Large intestine (tissue), 3 donors: ENCODE measurements around the gene PLEKHA5. TPM values are rescaled to one million over a fixed set of nuclear protein-coding genes. Genes with fewer than 3 reads are reported as not detected.

ENCODE experiments used
- DNase-seq, 2 donors: peaks; one replicate each; pipeline versions ENCODE4 v3.0.0 to v3.0.0-alpha.2; 2013
- H3K27ac ChIP-seq: one replicate; pipeline ENCODE4 v1.5.1; 2013; ENCODE audit warnings: low read length
- H3K27me3 ChIP-seq: 2 replicates; pipeline ENCODE4 v1.6.1; 2013; ENCODE audit warnings: low read length; ENCODE audit not compliant: control insufficient read depth, insufficient read depth
- H3K36me3 ChIP-seq: 2 replicates; pipeline ENCODE4 v1.6.1; 2013; ENCODE audit warnings: low read length; ENCODE audit not compliant: control insufficient read depth, insufficient read depth
- H3K4me1 ChIP-seq: one replicate; pipeline ENCODE4 v1.6.1; 2013; ENCODE audit warnings: low read length; ENCODE audit not compliant: control insufficient read depth, insufficient read depth
- H3K4me3 ChIP-seq: one replicate; pipeline ENCODE4 v1.5.1; 2013; ENCODE audit warnings: low read length
- H3K9me3 ChIP-seq: one replicate; pipeline ENCODE4 v1.6.1; 2013; ENCODE audit warnings: mild to moderate bottlenecking, low read depth, low read length, moderate library complexity; ENCODE audit not compliant: control insufficient read depth
- whole genome bisulfite sequencing: methylation state at CpG from one replicate; pipeline ENCODE4 v1.1.5; 2013; ENCODE audit warnings: low lambda C conversion rate; ENCODE audit not compliant: insufficient coverage; 5-methylcytosine and 5-hydroxymethylcytosine counted together
- polyA plus RNA-seq: library from polyadenylated mRNA; unstranded; fragments of 120-200 nt; gene quantifications from one replicate; pipeline ENCODE4 v1.2.1, GENCODE V29; 2013

The PLEKHA5 gene
- polyA plus RNA-seq, 1 donor, result 43.8 TPM

DNA sequence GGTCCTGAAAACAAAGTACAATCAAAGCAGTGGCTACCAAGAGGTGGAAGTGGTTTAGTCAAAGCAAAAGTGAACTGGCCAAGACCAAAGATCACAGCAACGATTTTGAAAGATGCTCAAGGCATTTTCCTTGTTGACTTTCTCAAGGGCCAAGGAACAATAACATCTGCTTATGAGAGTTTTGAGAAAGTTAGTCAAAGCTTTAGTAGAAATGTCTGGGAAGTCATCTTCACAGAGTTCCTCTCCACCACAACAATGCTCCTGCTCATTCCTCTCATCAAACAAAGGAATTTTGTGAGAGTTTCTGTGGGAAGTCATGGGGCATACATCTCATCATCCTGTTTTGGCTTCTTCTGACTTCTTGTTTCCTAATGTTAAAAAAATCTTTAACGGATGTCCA lies 80.1 kb downstream of the PLEKHA5 start:
- Histone ChIP-seq H3K27me3 (no peaks in the 10 kb centered on the region), H3K36me3 (no peaks in the 10 kb centered on the region), H3K9me3 (peaks cover 3% of the 10 kb centered on the region), H3K4me1 (peaks cover 4% of the 10 kb centered on the region), H3K4me3 (no peak overlapping the region), H3K27ac (no peak overlapping the region)
- 100% methylated on average over 1 of the region's 2 CpGs for WGBS
- no peak for DNase-seq

DNA sequence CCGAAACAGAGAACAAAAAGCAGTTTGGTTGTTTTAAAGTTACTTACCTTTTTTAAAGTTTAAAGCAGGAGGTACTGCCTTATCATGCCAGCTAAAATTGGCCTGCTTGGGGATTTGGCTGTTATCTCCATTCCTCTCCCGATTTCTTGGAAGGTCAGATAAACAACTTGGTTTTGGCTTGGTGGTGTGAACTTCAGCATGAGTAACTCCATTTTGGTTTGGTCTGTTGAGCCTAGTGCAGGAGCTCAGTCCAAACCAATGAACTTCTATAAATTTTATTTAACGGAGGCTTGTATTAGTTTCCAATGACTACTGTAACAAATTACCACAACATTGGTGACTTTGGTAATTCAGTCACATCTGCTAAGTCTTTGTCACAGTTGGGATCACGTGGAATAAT lies 82.3 kb downstream of the PLEKHA5 start:
- Histone ChIP-seq H3K4me3 (no peak overlapping the region), H3K9me3 (peaks cover 3% of the 10 kb centered on the region), H3K36me3 (no peaks in the 10 kb centered on the region), H3K27ac (no peak overlapping the region), H3K4me1 (no peaks in the 10 kb centered on the region), H3K27me3 (no peaks in the 10 kb centered on the region)
- DNase-seq, result no peak
- WGBS, result 100% methylated on average over 1 of the region's 4 CpGs

DNA sequence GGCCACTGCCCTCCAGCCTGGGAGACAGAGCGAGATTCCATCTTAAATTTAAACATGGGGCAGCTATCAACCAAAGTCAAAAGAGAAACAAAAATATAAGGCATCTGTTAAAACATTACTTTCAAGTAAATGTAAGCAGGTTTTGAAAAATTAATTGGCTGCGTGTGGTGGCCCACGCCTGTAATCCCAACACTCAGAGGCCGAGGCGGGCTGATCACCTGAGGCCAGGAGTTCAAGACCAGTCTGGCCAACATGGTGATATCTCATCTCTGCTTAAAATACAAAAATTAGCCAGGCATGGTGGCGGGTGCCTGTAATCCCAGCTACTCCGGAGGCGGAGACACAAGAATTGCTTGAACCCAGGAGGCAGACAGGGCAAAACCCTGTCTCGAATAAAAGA lies 82.7 kb downstream of the PLEKHA5 start:
- DNase-seq, result no peak

DNA sequence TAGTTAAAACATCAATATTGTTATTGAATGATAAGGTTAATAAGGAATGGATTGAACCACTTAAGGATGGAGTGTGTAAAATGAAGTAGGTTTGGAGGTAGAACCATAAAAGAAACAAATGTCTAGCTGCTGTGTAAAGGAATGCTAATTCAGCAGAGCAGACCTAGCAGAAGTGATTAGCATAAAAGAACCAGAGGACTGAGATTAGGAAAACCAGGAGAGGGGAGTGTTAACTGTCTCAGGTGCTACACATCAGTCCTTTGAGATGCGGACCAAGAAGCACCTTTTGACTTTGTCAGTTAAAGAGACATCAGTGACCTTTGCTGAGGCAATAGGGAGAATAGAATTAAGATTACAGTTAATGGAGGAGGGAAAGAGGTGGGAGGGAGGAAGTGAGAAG lies 84.5 kb downstream of the PLEKHA5 start:
- Histone ChIP-seq H3K4me1 (no peaks in the 10 kb centered on the region), H3K27ac (no peak overlapping the region), H3K36me3 (no peaks in the 10 kb centered on the region), H3K4me3 (no peak overlapping the region), H3K9me3 (peaks cover 3% of the 10 kb centered on the region), H3K27me3 (no peaks in the 10 kb centered on the region)
- WGBS, result 100% methylated on average over 1 of the region's 1 CpG
- DNase-seq, result no peak

More for the DNA sequence above, 82.7 kb downstream of the PLEKHA5 start:
- Histone ChIP-seq H3K27ac (no peak overlapping the region), H3K36me3 (no peaks in the 10 kb centered on the region), H3K9me3 (peaks cover 3% of the 10 kb centered on the region), H3K27me3 (no peaks in the 10 kb centered on the region), H3K4me1 (no peaks in the 10 kb centered on the region), H3K4me3 (no peak overlapping the region)
- WGBS, result 100% methylated on average over 1 of the region's 9 CpGs

DNA sequence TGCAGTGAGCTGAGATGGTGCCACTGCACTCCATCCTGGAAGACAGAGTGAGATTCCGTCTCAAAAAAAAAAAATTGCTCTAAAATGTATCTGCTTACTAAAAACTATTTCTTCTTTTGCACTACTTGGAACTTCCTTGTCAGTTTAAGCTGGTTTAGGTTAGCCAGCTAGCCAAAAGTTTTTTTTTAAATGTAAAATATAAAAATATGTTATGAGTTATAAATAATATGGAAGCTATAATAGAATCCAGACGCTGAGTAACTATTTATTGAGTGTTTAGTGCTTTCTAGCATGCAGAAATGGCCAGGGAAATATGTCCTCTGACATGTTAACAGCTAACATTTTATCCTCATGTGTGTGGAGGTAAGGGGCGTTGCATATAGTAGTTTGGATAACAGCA lies 85.6 kb downstream of the PLEKHA5 start:
- WGBS, result 83% methylated on average over 1 of the region's 3 CpGs
- Histone ChIP-seq H3K9me3 (peaks cover 3% of the 10 kb centered on the region), H3K27me3 (no peaks in the 10 kb centered on the region)

DNA sequence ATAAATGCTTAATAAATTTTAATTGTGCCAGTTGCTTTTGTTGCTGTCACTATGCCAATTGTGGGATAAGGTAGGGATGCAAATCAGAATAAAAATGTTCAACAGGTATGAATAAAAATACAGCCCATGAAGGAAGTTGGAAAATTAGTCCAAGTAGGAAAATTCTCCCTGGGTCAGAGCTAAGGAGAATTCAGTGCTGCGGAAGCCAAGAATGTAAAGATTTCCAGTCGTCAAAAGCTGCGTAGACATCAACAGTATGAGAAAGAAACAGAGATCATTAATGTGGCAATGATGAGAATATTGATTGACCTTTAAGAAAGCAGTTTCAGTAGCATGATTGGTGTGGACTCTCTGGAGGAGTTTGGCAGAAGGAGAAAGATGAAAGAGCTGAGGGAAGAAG lies 87.9 kb downstream of the PLEKHA5 start:
- 60% methylated on average over 1 of the region's 3 CpGs for WGBS
- Histone ChIP-seq H3K4me1 (no peaks in the 10 kb centered on the region), H3K4me3 (no peak overlapping the region), H3K9me3 (no peaks in the 10 kb centered on the region), H3K27ac (no peak overlapping the region), H3K36me3 (no peaks in the 10 kb centered on the region), H3K27me3 (no peaks in the 10 kb centered on the region)
- DNase-seq, result no peak

More for the DNA sequence above, 85.6 kb downstream of the PLEKHA5 start:
- Histone ChIP-seq H3K4me1 (no peaks in the 10 kb centered on the region), H3K4me3 (no peak overlapping the region), H3K27ac (no peak overlapping the region), H3K36me3 (no peaks in the 10 kb centered on the region)
- DNase-seq, result no peak

DNA sequence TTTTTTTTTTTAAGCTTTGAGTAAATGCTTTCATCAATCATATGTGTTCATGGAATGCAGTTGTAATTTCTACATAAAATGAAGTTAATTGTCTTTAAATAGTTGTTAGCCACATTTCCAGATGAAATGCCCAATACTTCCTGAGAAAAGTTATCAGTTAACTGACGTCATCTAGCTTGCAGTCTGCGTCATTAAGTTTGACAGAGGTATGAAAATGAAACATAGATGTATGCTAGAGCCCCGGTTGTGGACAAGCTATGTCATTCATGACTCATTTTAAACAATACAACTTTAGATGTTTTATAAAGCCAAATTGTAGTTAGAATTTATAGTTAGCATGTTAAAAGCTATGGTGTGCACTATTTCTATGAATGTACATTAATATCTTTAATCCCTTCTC lies 90.7 kb downstream of the PLEKHA5 start:
- H3K27ac ChIP-seq, result no peak overlapping the region
- H3K4me1 ChIP-seq, result no peaks in the 10 kb centered on the region
- no peaks in the 10 kb centered on the region for H3K36me3 ChIP-seq
- no peak for DNase-seq
- no peaks in the 10 kb centered on the region for H3K9me3 ChIP-seq
- no peak overlapping the region for H3K4me3 ChIP-seq
- H3K27me3 ChIP-seq, result no peaks in the 10 kb centered on the region
- no CpG with 5 or more reads among the region's 3 CpGs for WGBS

DNA sequence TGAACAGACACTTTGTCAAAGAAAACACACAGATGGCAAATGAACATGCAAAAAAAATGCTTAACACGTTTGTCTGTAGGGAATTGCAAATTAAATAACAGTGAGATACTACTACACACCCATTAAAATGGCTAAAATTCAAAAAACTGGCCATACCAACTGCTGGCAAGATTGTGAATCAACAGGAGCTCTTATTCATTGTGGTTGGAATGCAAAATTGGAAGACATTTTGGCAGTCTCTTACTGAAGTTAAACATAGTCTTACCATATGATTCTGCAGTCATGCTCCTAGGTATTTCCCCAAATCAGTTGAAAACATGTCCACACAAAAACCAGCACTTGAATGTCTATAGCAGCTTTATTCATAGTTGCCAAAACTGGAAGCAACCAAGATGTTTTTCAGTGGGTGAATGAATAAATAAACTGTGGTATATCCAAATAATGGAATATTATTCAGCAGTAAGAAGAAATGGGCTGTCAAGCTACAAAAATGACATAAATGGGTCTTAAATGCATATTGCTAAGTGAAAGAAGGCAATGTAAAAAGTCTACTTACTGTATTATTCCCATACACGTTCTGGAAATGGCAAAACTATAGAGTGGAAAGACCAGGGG lies 91.4 kb downstream of the PLEKHA5 start:
- no peaks in the 10 kb centered on the region for H3K9me3 ChIP-seq
- no CpG with 5 or more reads among the region's 2 CpGs for WGBS
- no peaks in the 10 kb centered on the region for H3K27me3 ChIP-seq
- H3K4me1 ChIP-seq, result no peaks in the 10 kb centered on the region
- H3K4me3 ChIP-seq, result no peak overlapping the region
- no peaks in the 10 kb centered on the region for H3K36me3 ChIP-seq
- peak overlapping the region; percentile 24 for H3K27ac ChIP-seq
- DNase-seq, result no peak

DNA sequence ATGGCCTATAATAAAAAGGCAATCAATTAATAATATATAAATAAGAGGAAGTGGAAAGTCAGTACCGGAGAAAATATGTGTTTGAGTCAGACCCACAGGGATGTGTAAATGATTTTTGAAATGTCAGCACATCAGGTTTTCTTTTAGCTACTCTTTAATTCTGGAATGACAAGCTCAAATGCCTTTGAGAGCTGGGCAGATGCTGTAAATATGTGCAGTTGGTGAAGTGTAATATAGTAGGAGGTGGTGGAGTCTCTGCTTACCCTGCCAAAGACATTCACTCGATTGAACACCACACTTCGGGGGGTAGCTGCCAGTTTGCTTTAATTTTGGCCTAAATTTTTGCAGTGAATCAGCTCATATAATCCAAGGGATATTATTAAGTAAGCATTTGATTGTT lies 93.0 kb downstream of the PLEKHA5 start:
- no CpG with 5 or more reads among the region's 3 CpGs for WGBS
- H3K36me3 ChIP-seq, result no peaks in the 10 kb centered on the region
- H3K9me3 ChIP-seq, result no peaks in the 10 kb centered on the region
- no peak overlapping the region for H3K4me3 ChIP-seq
- no peak overlapping the region for H3K27ac ChIP-seq
- H3K4me1 ChIP-seq, result peaks cover 5% of the 10 kb centered on the region
- H3K27me3 ChIP-seq, result no peaks in the 10 kb centered on the region
- DNase-seq, result no peak

DNA sequence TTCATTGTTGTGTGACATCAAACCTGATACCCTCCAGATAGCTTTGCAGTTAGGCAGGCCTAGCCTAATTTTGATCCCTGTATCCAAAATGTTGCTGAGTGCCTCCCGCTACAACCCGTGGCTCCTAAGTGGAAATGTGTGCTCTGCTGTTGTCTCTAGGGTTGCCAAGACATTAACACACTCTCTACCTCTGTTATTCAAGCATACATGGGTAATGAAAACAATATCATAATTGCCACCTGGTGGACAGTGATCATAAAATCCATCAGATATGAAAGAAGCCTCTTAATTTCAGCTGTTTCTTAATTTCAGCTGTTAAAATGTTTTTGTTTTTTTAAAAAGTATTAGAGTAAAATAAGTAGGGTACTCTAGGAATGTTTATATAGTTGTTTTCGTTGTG lies 93.5 kb downstream of the PLEKHA5 start:
- Histone ChIP-seq H3K27ac (no peak overlapping the region), H3K4me3 (no peak overlapping the region), H3K36me3 (no peaks in the 10 kb centered on the region), H3K27me3 (no peaks in the 10 kb centered on the region), H3K4me1 (peaks cover 10% of the 10 kb centered on the region), H3K9me3 (no peaks in the 10 kb centered on the region)
- DNase-seq, result no peak
- 86% methylated on average over 1 of the region's 3 CpGs for WGBS

DNA sequence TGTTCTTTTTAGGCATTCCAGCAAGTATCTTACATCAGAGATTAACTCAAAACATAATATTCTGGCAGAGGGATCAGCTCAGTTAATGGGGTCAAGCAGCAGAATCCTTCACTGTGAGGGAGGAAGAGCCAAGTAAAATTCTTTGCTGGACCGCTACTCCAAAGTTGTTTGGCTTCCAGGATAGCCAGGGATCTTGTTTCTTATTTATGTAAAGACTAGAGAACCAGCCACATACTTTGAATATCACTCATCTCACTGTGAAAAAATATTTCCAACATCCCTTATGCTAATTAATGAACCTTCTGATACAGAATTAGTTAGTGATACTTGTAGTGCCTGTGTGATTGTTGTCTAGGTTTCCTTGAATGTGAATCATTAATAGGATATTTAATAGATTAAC lies 94.2 kb downstream of the PLEKHA5 start:
- H3K4me1 ChIP-seq, result peaks cover 11% of the 10 kb centered on the region
- H3K36me3 ChIP-seq, result no peaks in the 10 kb centered on the region
- DNase-seq, result no peak
- H3K4me3 ChIP-seq, result no peak overlapping the region
- H3K9me3 ChIP-seq, result no peaks in the 10 kb centered on the region
- no CpG with 5 or more reads among the region's 1 CpG for WGBS
- H3K27ac ChIP-seq, result no peak overlapping the region
- H3K27me3 ChIP-seq, result no peaks in the 10 kb centered on the region
